Neutrophil (primary cell): ENCODE results near the gene SOD3.

Experiments
- H3K27ac ChIP-seq: fragments of 200-600 bp; sonication (generic); 2 replicates; pipeline ENCODE4 v1.5.1; 2016; ENCODE audit warnings: mild to moderate bottlenecking, moderate library complexity
- H3K27me3 ChIP-seq: fragments of 200-600 bp; sonication (generic); 2 replicates; pipeline ENCODE4 v1.6.0; 2016; ENCODE audit warnings: mild to moderate bottlenecking
- H3K36me3 ChIP-seq: fragments of 200-600 bp; sonication (generic); 2 replicates; pipeline ENCODE4 v1.5.1; 2017
- H3K4me1 ChIP-seq, 2 experiments: fragments of 200-600 bp in 1 of 2; sonication (generic) in 1 of 2; 1 replicate in 1 of 2; 2 replicates in 1 of 2; pipeline versions ENCODE4 v1.5.1 to v1.6.1; 2013 to 2016; ENCODE audit warnings: low read depth in 1 of 2, low read length in 1 of 2, mild to moderate bottlenecking in 1 of 2, moderate library complexity in 1 of 2; ENCODE audit not compliant: control insufficient read depth in 1 of 2, insufficient read depth in 1 of 2
- H3K4me3 ChIP-seq, 2 experiments: fragments of 200-600 bp in 1 of 2; sonication (generic) in 1 of 2; 1 replicate in 1 of 2; 2 replicates in 1 of 2; pipeline ENCODE4 v1.5.1; 2013 to 2016; ENCODE audit warnings: low read depth in 1 of 2, low read length in 1 of 2, mild to moderate bottlenecking in 1 of 2, moderate library complexity in 1 of 2
- H3K9me3 ChIP-seq: fragments of 200-600 bp; sonication (generic); 2 replicates; pipeline ENCODE4 v1.5.1; 2016
- TF ChIP-seq, protein P1 (sequence below): fragments of 200-600 bp; sonication (generic); IDR thresholded peaks from 2 replicates; pipeline ENCODE4 v1.5.1; 2016; ENCODE audit warnings: antibody characterized with exemption

The SOD3 gene

DNA sequence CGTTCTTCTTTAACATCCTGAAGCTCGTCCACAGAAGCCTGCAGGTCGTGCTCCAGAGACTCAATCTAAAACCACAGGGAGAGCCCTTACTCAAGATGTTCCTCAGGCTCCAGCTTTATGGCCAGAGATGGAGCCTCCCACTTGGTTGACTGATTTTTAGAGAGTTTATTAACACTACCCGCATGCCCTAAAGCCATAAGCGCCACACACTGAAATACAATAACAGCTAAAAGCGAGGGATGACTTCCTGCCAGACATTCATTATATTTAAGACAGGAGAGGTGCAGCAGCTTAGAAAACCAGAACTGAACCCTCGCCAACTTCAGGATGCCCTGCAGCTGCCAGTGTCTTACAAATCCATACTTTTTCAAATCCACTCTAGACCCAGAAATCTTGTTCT, 42.0 kb downstream of the SOD3 start:
- Histone ChIP-seq H3K36me3 (no peaks in the 10 kb centered on the region), H3K27ac (no peak overlapping the region), H3K4me3 (no peak overlapping the region), H3K9me3 (no peaks in the 10 kb centered on the region), H3K27me3 (no peaks in the 10 kb centered on the region), H3K4me1 (no peaks in the 10 kb centered on the region)
- TF ChIP-seq, protein P1, sequence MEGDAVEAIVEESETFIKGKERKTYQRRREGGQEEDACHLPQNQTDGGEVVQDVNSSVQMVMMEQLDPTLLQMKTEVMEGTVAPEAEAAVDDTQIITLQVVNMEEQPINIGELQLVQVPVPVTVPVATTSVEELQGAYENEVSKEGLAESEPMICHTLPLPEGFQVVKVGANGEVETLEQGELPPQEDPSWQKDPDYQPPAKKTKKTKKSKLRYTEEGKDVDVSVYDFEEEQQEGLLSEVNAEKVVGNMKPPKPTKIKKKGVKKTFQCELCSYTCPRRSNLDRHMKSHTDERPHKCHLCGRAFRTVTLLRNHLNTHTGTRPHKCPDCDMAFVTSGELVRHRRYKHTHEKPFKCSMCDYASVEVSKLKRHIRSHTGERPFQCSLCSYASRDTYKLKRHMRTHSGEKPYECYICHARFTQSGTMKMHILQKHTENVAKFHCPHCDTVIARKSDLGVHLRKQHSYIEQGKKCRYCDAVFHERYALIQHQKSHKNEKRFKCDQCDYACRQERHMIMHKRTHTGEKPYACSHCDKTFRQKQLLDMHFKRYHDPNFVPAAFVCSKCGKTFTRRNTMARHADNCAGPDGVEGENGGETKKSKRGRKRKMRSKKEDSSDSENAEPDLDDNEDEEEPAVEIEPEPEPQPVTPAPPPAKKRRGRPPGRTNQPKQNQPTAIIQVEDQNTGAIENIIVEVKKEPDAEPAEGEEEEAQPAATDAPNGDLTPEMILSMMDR = no peak

GRCh38 chr4:24837781-24838180, 42.4 kb downstream of the SOD3 start:
- Histone ChIP-seq H3K4me3 (no peak overlapping the region), H3K4me1 (no peaks in the 10 kb centered on the region), H3K27ac (no peak overlapping the region), H3K9me3 (no peaks in the 10 kb centered on the region), H3K36me3 (no peaks in the 10 kb centered on the region), H3K27me3 (no peaks in the 10 kb centered on the region)
- TF ChIP-seq, protein P1 = no peak

- TF ChIP-seq, protein P1 = no peak
- Histone ChIP-seq H3K9me3 (no peaks in the 10 kb centered on the region), H3K27ac (no peak overlapping the region)
Measured at GRCh38 chr4:24840362-24840761, 45.0 kb downstream of the SOD3 start.

DNA sequence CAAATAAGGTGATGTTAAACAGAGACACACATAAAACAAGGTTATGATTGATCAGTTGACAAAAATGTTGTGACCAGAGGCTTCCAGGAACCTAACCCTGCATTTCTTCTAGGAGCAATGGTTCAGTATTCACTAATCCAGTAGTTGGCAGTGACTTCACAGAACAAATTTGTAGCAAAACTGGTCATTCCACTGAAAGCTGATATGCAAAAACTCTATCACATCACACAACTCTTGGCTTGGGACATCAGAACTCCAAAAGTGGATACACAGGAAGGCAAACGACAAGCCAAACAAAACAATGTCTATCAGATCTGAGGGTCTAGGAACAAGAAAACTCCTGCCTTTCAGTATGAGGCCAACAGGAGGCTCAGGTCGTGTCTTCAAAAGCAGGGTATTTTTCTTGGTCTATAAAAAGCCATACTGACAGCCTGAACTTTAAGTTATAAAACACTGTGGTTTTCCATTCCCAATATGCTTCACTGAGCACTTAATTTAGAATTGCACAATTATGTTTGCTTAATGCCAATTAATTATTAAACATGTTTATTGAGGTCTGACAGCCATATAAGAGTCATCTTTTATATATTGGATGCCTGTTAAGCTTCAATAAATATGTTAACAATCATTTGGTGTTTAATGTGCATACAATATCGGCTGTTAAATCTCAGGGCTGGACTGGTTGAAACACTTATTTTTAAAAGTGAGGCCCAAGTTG, 45.6 kb downstream of the SOD3 start:
- H3K4me3 ChIP-seq = no peak overlapping the region
- no peaks in the 10 kb centered on the region for H3K36me3 ChIP-seq
- H3K9me3 ChIP-seq = no peaks in the 10 kb centered on the region
- TF ChIP-seq, protein P1 = no peak
- no peak overlapping the region for H3K27ac ChIP-seq
- H3K4me1 ChIP-seq = no peaks in the 10 kb centered on the region
- no peaks in the 10 kb centered on the region for H3K27me3 ChIP-seq

More at GRCh38 chr4:24840362-24840761, 45.0 kb downstream of the SOD3 start:
- H3K4me3 ChIP-seq = no peak overlapping the region
- no peaks in the 10 kb centered on the region for H3K36me3 ChIP-seq
- H3K4me1 ChIP-seq = no peaks in the 10 kb centered on the region
- H3K27me3 ChIP-seq = no peaks in the 10 kb centered on the region

DNA sequence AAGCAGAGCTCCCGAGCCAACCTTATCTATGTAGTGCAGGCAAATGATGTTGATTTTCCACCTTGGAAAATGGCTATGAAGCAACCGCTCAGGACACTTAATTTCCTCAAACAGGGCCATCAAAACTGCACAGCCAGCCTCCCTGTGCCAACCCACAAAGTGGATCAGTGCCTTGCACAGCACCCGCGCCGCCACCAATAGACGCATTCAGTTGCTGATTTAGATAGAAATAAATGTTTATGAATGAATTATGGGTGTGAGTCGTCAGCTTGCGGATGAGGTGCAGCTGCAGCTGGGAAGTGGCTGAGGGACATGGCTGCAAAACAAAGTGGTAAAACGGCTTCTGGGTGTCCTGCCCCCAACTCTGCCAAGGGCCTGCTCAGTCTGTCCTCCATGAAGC, 47.0 kb downstream of the SOD3 start:
- TF ChIP-seq, protein P1 = no peak
- no peaks in the 10 kb centered on the region for H3K36me3 ChIP-seq
- no peak overlapping the region for H3K4me3 ChIP-seq
- no peaks in the 10 kb centered on the region for H3K27me3 ChIP-seq
- no peaks in the 10 kb centered on the region for H3K9me3 ChIP-seq
- H3K4me1 ChIP-seq = no peaks in the 10 kb centered on the region
- no peak overlapping the region for H3K27ac ChIP-seq
